ENCODE results near the gene FHOD3.

The FHOD3 gene

GRCh38 chr18:36297417-36298125 is at the start of gene FHOD3:
TSS of gene FHOD3 (plus strand) at chr18:36297713. CDS start at chr18:36297836, 123 bp downstream.
- peak within 1 kb of the TSS; percentile 23 for H3K27ac ChIP-seq (ENCODE audit: low read depth, low read length)
- H3K36me3 ChIP-seq (ENCODE audit: insufficient read depth, low read length), result no peaks in the 10 kb centered on the region
- H3K4me1 ChIP-seq (ENCODE audit: insufficient read depth, low read length), result no peaks in the 10 kb centered on the region
- H3K9ac ChIP-seq (ENCODE audit: low read length), result no peak within 1 kb of the TSS
- peaks cover 5 to 11% of the 10 kb centered on the region in 2 donors for H3K27me3 ChIP-seq (ENCODE audit: control insufficient read depth in 1 of 2, insufficient read depth in 2 of 2, low read length in 2 of 2)
- H3K9me3 ChIP-seq (ENCODE audit: low read length), result no peaks in the 10 kb centered on the region
- peak within 1 kb of the TSS; percentile 64 to 96 for H3K4me3 ChIP-seq (ENCODE audit: low read depth in 1 of 2, low read length in 2 of 2)

- Histone ChIP-seq H3K4me3 (ENCODE audit: low read depth in 1 of 2, low read length in 2 of 2) (no peak overlapping the region), H3K36me3 (ENCODE audit: insufficient read depth, low read length) (no peaks in the 10 kb centered on the region), H3K27me3 (ENCODE audit: control insufficient read depth in 1 of 2, insufficient read depth in 2 of 2, low read length in 2 of 2) (no peaks in the 10 kb centered on the region), H3K9ac (ENCODE audit: low read length) (no peak overlapping the region), H3K9me3 (ENCODE audit: low read length) (no peaks in the 10 kb centered on the region), H3K27ac (ENCODE audit: low read depth, low read length) (no peak overlapping the region), H3K4me1 (ENCODE audit: insufficient read depth, low read length) (no peaks in the 10 kb centered on the region)
Observed at GRCh38 chr18:36249392-36249791, 48.1 kb upstream of the FHOD3 start.

- Histone ChIP-seq H3K9me3 (ENCODE audit: low read length) (no peaks in the 10 kb centered on the region), H3K4me1 (ENCODE audit: insufficient read depth, low read length) (no peaks in the 10 kb centered on the region), H3K27ac (ENCODE audit: low read depth, low read length) (no peak overlapping the region), H3K36me3 (ENCODE audit: insufficient read depth, low read length) (no peaks in the 10 kb centered on the region), H3K4me3 (ENCODE audit: low read depth in 1 of 2, low read length in 2 of 2) (no peak overlapping the region), H3K27me3 (ENCODE audit: control insufficient read depth in 1 of 2, insufficient read depth in 2 of 2, low read length in 2 of 2) (no peaks in the 10 kb centered on the region), H3K9ac (ENCODE audit: low read length) (no peak overlapping the region)
Observed at GRCh38 chr18:36250827-36251226, 46.7 kb upstream of the FHOD3 start.

GRCh38 chr18:36255072-36255698 is 42.3 kb upstream of the FHOD3 start:
- Histone ChIP-seq H3K27me3 (ENCODE audit: control insufficient read depth in 1 of 2, insufficient read depth in 2 of 2, low read length in 2 of 2) (no peaks in the 10 kb centered on the region), H3K4me3 (ENCODE audit: low read depth in 1 of 2, low read length in 2 of 2) (no peak overlapping the region)

GRCh38 chr18:36256094-36256493 is 41.4 kb upstream of the FHOD3 start:
- Histone ChIP-seq H3K4me1 (ENCODE audit: insufficient read depth, low read length) (no peaks in the 10 kb centered on the region), H3K36me3 (ENCODE audit: insufficient read depth, low read length) (no peaks in the 10 kb centered on the region), H3K9ac (ENCODE audit: low read length) (no peak overlapping the region), H3K27me3 (ENCODE audit: control insufficient read depth in 1 of 2, insufficient read depth in 2 of 2, low read length in 2 of 2) (no peaks in the 10 kb centered on the region), H3K4me3 (ENCODE audit: low read depth in 1 of 2, low read length in 2 of 2) (no peak overlapping the region), H3K9me3 (ENCODE audit: low read length) (no peaks in the 10 kb centered on the region), H3K27ac (ENCODE audit: low read depth, low read length) (no peak overlapping the region)

More at GRCh38 chr18:36255072-36255698, 42.3 kb upstream of the FHOD3 start:
- Histone ChIP-seq H3K4me1 (ENCODE audit: insufficient read depth, low read length) (no peaks in the 10 kb centered on the region), H3K27ac (ENCODE audit: low read depth, low read length) (no peak overlapping the region), H3K9ac (ENCODE audit: low read length) (no peak overlapping the region), H3K9me3 (ENCODE audit: low read length) (no peaks in the 10 kb centered on the region), H3K36me3 (ENCODE audit: insufficient read depth, low read length) (no peaks in the 10 kb centered on the region)

- Histone ChIP-seq H3K36me3 (ENCODE audit: insufficient read depth, low read length) (no peaks in the 10 kb centered on the region), H3K27me3 (ENCODE audit: control insufficient read depth in 1 of 2, insufficient read depth in 2 of 2, low read length in 2 of 2) (no peaks in the 10 kb centered on the region), H3K9ac (ENCODE audit: low read length) (no peak overlapping the region), H3K4me1 (ENCODE audit: insufficient read depth, low read length) (no peaks in the 10 kb centered on the region), H3K9me3 (ENCODE audit: low read length) (no peaks in the 10 kb centered on the region), H3K27ac (ENCODE audit: low read depth, low read length) (no peak overlapping the region), H3K4me3 (ENCODE audit: low read depth in 1 of 2, low read length in 2 of 2) (no peak overlapping the region)
Observed at GRCh38 chr18:36262971-36263370, 34.5 kb upstream of the FHOD3 start.

GRCh38 chr18:36264283-36264682 is 33.2 kb upstream of the FHOD3 start:
- Histone ChIP-seq H3K4me1 (ENCODE audit: insufficient read depth, low read length) (no peaks in the 10 kb centered on the region), H3K4me3 (ENCODE audit: low read depth in 1 of 2, low read length in 2 of 2) (no peak overlapping the region), H3K27me3 (ENCODE audit: control insufficient read depth in 1 of 2, insufficient read depth in 2 of 2, low read length in 2 of 2) (no peaks in the 10 kb centered on the region), H3K27ac (ENCODE audit: low read depth, low read length) (no peak overlapping the region), H3K36me3 (ENCODE audit: insufficient read depth, low read length) (no peaks in the 10 kb centered on the region), H3K9me3 (ENCODE audit: low read length) (no peaks in the 10 kb centered on the region), H3K9ac (ENCODE audit: low read length) (no peak overlapping the region)

GRCh38 chr18:36265015-36265414 is 32.5 kb upstream of the FHOD3 start:
- Histone ChIP-seq H3K9me3 (ENCODE audit: low read length) (no peaks in the 10 kb centered on the region), H3K36me3 (ENCODE audit: insufficient read depth, low read length) (no peaks in the 10 kb centered on the region), H3K27ac (ENCODE audit: low read depth, low read length) (no peak overlapping the region), H3K4me1 (ENCODE audit: insufficient read depth, low read length) (no peaks in the 10 kb centered on the region), H3K9ac (ENCODE audit: low read length) (no peak overlapping the region), H3K4me3 (ENCODE audit: low read depth in 1 of 2, low read length in 2 of 2) (no peak overlapping the region), H3K27me3 (ENCODE audit: control insufficient read depth in 1 of 2, insufficient read depth in 2 of 2, low read length in 2 of 2) (no peaks in the 10 kb centered on the region)

- no peak overlapping the region for H3K4me3 ChIP-seq (ENCODE audit: low read depth in 1 of 2, low read length in 2 of 2)
- H3K36me3 ChIP-seq (ENCODE audit: insufficient read depth, low read length), result no peaks in the 10 kb centered on the region
- H3K9ac ChIP-seq (ENCODE audit: low read length), result no peak overlapping the region
- no peaks in the 10 kb centered on the region for H3K4me1 ChIP-seq (ENCODE audit: insufficient read depth, low read length)
- no peaks in the 10 kb centered on the region for H3K27me3 ChIP-seq (ENCODE audit: control insufficient read depth in 1 of 2, insufficient read depth in 2 of 2, low read length in 2 of 2)
- no peak overlapping the region for H3K27ac ChIP-seq (ENCODE audit: low read depth, low read length)
- H3K9me3 ChIP-seq (ENCODE audit: low read length), result no peaks in the 10 kb centered on the region
Observed at GRCh38 chr18:36269157-36269556, 28.4 kb upstream of the FHOD3 start.

- H3K4me1 ChIP-seq (ENCODE audit: insufficient read depth, low read length), result no peaks in the 10 kb centered on the region
- H3K36me3 ChIP-seq (ENCODE audit: insufficient read depth, low read length), result no peaks in the 10 kb centered on the region
- no peak overlapping the region for H3K4me3 ChIP-seq (ENCODE audit: low read depth in 1 of 2, low read length in 2 of 2)
- H3K9me3 ChIP-seq (ENCODE audit: low read length), result no peaks in the 10 kb centered on the region
- H3K27me3 ChIP-seq (ENCODE audit: control insufficient read depth in 1 of 2, insufficient read depth in 2 of 2, low read length in 2 of 2), result no peaks in the 10 kb centered on the region
- no peak overlapping the region for H3K27ac ChIP-seq (ENCODE audit: low read depth, low read length)
- H3K9ac ChIP-seq (ENCODE audit: low read length), result no peak overlapping the region
Observed at GRCh38 chr18:36271153-36271552, 26.4 kb upstream of the FHOD3 start.

- no peaks in the 10 kb centered on the region for H3K27me3 ChIP-seq (ENCODE audit: control insufficient read depth in 1 of 2, insufficient read depth in 2 of 2, low read length in 2 of 2)
- H3K9me3 ChIP-seq (ENCODE audit: low read length), result no peaks in the 10 kb centered on the region
- no peak overlapping the region for H3K4me3 ChIP-seq (ENCODE audit: low read depth in 1 of 2, low read length in 2 of 2)
- H3K9ac ChIP-seq (ENCODE audit: low read length), result no peak overlapping the region
- H3K4me1 ChIP-seq (ENCODE audit: insufficient read depth, low read length), result no peaks in the 10 kb centered on the region
- no peaks in the 10 kb centered on the region for H3K36me3 ChIP-seq (ENCODE audit: insufficient read depth, low read length)
- H3K27ac ChIP-seq (ENCODE audit: low read depth, low read length), result no peak overlapping the region
Observed at GRCh38 chr18:36273347-36273746, 24.2 kb upstream of the FHOD3 start.

Measured in muscle layer of colon (tissue), 2 donors.